ENCODE data around the gene RARG.

RARG gene

GRCh38 chr12:53161119-53161911 lies 70.7 kb downstream of the RARG start:
- no peak for DNase-seq

- no peak for DNase-seq
Measured at GRCh38 chr12:53160673-53161072, 71.3 kb downstream of the RARG start.
